ENCODE results near the gene COQ3.
A peak's percentile ranks its signal among the peaks of the same experiment; 100 is the strongest.

The COQ3 gene, protein sequence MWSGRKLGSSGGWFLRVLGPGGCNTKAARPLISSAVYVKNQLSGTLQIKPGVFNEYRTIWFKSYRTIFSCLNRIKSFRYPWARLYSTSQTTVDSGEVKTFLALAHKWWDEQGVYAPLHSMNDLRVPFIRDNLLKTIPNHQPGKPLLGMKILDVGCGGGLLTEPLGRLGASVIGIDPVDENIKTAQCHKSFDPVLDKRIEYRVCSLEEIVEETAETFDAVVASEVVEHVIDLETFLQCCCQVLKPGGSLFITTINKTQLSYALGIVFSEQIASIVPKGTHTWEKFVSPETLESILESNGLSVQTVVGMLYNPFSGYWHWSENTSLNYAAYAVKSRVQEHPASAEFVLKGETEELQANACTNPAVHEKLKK

DNA sequence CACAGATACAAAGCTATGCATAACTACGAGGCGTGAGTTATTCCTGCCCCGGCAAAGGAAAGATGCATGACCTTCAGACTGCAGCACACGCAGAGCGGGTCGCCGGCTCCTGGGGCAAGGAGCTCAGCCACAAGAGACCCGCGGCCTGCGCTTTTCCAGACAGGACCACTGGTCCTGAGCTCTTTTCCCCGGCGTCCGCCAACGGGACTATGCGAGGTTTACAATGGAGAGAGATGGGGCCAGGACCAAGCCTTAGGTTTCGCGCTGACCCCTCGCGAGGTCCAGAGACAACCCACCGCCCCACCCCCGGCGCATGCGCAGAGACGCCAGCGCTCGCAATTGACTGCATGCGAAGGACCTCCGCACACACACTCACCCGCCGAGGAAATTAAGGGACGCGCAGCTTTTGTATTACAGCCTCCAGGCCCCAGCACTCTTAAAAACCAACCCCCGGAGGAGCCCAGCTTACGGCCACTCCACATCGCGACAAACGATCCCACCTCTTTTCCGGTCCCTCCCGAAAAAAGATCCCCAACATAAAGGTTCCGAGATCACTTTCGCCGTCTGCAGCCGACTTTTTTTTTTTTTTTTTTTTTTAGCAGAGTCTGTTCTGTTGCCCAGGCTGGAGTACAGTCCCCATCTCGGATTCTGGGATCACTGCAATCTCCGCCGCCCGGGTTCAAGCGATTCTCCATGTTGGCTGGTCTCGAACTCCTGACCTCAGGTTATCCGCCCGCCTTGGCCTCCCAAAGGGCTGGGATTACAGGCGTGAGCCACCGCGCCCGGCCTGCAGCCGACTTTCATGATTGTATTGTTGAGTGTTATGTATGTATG is at the start of gene COQ3:
TSS of gene COQ3 (minus strand) at position 498 of the 834 bp plus-strand sequence. CDS start at position 482, 16 bp downstream.
- DNase-seq (ENCODE audit: low read depth) = peak; percentile 40

GRCh38 chr6:99434702-99435530 is 40.9 kb upstream of the COQ3 start:
- DNase-seq (ENCODE audit: low read depth) = no peak

DNA sequence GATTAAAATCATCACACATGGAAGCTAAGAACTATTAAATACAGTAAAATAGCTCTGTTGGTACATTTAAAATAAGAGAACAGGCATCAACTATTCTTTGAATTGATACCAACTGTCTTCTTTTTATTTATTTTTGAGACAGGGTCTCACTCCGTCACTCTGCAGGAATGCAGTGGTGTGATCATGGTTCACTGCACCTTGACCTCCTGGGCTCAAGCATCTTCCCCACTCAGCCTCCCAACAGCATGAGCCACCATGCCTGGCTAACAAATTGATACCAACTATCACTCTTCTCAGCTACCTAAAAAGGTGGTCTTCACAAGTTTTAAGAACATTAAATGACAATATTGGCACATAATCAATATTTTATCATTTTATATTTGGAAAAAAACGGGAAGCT is 38.9 kb upstream of the COQ3 start:
- no peak for DNase-seq (ENCODE audit: low read depth)

DNA sequence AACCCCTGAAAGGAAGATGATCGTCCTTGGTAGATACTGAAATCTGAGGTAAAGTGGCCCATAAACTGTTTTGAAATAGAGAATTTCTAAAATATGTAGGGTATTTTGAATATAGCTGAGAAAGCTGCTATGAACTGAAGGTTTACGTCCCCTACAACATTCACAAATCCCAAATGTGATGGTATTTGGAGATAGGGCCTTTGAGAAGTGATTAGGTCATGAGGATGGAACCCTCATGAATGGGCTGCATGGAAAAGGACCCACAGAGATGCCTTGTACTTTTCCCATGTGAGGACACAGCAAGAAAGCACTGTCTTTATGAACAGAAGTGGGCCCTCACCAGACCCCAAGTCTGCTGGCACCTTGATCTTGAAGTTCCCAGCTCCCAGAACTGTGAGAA is 37.9 kb upstream of the COQ3 start:
- DNase-seq (ENCODE audit: low read depth) = no peak

DNA sequence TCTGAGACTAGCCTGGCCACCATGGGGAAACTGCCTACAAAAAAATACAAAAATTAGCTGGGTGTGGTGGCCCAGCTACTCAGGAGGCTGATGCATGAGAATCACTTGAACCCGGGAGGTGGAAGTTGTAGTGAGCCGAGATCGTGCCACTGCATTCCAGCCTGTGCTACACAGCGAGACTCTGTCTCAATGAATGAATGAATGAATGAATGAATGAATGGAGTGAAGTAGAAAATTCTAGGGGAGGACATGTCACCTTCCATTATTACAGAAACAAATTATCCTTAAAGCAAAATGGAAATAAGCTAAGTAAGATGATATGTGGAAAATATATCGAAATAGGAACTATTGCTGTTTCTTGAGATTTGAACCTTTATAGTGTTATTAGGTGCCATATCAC is 34.0 kb upstream of the COQ3 start:
- no peak for DNase-seq (ENCODE audit: low read depth)

DNA sequence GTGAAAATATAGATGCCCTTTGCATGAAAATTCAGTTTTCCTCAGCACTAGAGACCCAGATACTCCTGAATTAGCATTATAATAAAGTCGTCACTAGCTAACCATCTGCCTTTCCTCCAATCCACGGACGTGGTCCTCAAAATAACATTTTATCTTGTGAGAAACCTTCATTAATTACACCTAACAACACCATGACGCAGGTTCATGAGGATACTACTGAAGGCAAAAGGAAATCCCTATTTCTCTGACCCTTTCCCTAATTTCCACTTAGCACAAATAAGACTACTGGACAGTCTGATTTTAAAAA is 32.4 kb upstream of the COQ3 start:
- no peak for DNase-seq (ENCODE audit: low read depth)

DNA sequence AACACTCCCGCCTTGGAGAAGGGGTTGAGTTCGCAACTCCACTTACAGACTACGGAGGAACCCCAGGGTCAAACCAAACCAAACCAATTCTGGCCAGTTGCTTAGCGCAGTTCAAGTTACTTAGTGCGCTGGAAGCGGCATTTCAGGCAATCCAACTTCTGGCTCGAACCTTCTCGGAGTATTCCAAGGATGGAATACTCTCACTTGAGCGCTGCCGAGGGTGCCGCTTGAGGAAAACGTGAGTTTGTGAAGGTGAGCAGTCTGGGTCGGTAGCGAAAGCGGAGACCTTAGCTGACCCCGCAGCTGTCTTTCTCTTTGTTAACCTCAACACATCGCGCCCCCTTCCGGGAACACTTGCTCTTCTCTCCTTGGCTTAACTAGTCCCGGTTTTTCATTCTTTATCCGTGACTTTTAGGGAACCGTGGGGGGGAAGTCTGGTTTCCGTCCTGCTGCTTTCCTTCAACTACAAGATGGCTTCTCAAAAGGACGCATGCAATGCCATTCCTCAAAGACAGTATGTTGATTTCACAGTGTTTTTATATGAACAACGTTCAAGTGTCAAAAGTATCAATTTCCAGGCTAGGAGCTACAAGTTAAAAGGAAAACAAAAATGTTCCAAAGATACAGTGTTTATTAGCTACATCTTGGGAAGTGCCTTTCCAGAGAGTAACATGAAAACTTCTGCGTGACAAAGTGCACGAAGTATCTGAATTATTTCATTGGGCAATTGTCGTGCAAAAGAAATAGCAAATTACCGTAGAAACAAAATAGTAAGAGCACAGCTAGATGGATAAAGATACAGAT is 31.9 kb upstream of the COQ3 start:
- DNase-seq (ENCODE audit: low read depth) = peak; percentile 80

GRCh38 chr6:99424761-99425646 is 31.0 kb upstream of the COQ3 start, which contains the start of gene PNISR:
PNISR (minus strand) TSS chr6:99425308; CDS start chr6:99414659, 10,649 bp downstream.
- DNase-seq (ENCODE audit: low read depth) = peak; percentile 98

GRCh38 chr6:99424022-99424421 is 30.0 kb upstream of the COQ3 start:
- DNase-seq (ENCODE audit: low read depth) = no peak

DNA sequence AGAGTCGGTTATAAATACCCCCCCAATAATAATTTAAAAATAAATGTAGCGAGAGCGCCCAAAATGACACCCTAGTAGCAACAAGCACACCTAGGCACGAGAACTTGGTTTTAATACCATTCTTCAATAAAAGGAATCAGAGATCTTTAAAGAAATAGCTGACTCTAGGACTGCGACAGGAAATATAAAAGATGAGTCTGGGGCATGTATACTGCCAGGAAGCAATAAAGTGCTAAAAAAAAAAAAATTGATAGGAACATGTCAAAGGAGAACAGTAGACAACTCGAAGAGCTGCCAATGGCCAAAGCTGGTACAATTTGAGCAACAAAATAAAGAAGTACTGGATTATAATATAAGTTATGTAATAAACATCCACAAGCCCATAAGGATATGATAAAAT is 28.9 kb upstream of the COQ3 start:
- no peak for DNase-seq (ENCODE audit: low read depth)

- no peak for DNase-seq (ENCODE audit: low read depth)
Measured at GRCh38 chr6:99416892-99417767, 23.1 kb upstream of the COQ3 start.

DNA sequence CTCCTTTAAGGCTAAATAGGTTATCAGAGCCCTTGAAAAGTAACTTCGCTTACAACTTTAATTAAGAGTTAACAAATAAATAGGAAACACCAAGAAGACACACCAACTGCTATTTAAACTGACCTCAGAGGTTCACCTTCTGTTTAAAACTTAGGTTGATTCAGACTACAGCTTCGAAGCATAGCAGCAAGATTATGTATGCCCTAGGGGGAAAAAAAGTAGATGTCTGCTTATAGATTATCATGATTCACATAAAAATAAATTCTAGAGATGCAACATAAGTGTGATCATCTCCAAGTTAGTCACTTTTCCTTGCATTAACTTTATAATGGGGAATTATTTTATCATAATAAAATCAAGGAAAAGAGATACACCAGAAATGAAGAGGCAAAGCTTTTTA is 22.2 kb upstream of the COQ3 start:
- DNase-seq (ENCODE audit: low read depth) = no peak

GRCh38 chr6:99415446-99415845 is 21.5 kb upstream of the COQ3 start:
- no peak for DNase-seq (ENCODE audit: low read depth)

- no peak for DNase-seq (ENCODE audit: low read depth)
Measured at GRCh38 chr6:99412065-99412464, 18.1 kb upstream of the COQ3 start.

DNA sequence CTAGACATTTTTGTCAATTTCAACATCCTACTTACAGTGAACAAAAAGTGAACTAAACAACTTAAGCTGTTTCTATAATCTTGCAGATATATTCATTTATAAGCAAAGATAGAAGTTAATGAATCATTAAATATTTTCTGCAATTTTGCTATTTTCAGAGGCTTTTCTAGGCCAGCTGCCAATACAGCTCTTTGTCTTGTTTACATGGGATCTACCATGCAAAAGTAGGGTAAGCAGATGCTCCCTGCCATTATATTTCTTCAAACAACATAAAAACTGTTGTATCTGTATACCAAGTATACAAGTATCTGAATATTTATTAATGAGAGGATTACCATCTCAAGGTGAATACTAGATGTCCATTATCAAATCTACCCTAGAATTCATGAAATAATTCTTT is 15.7 kb upstream of the COQ3 start:
- DNase-seq (ENCODE audit: low read depth) = no peak

- no peak for DNase-seq (ENCODE audit: low read depth)
Measured at GRCh38 chr6:99407076-99407475, 13.1 kb upstream of the COQ3 start.

DNA sequence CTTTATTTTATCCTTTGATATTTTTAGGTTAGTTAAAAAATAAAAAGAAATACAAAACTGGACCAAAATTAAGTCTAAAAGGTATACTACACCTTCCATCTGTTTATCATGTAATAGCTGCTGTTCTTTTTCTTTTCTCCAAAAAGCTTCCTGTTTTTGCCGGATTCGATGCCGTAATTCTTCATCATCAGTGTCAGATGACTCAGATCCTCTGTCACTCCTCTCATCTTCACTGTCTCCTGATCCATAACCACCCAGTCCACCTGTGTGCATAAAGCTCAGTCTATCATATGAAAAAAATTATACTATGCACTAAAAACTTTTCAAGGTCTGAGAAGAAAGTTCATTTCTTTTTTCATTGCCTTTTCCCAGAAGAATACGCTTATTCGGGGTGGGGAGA is 8.5 kb upstream of the COQ3 start:
- no peak for DNase-seq (ENCODE audit: low read depth)

GRCh38 chr6:99397287-99397686 is 3.3 kb upstream of the COQ3 start:
- no peak for DNase-seq (ENCODE audit: low read depth)

- no peak for DNase-seq (ENCODE audit: low read depth)
Measured at GRCh38 chr6:99393366-99393697, 663 bp downstream of the COQ3 start.

DNA sequence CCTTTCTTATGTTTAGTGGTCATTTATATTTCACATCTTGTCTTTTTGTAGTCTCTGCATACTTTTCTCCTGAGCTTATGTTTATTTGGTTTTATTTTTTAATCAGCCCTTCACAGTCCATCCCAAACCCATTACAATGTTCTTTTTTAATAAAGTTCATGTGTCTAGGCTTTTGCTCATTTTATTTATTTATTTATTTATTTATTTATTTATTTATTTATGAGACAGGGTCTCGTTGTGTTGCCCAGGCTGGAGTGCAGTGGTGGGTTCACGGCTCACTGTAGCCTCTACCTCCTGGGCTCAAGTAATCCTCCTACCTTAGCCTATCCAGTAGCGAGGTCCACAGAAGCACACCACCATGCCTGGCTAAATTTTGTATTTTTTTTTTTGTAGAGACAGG is 3.1 kb downstream of the COQ3 start:
- DNase-seq (ENCODE audit: low read depth) = no peak
